ENCODE measurements around the gene TYMP. TPM values are rescaled to one million over a fixed set of nuclear protein-coding genes. Genes with fewer than 3 reads are reported as not detected.

The TYMP gene
- total RNA-seq, 1 donor from 2014 or later, result 82.0 TPM

DNA sequence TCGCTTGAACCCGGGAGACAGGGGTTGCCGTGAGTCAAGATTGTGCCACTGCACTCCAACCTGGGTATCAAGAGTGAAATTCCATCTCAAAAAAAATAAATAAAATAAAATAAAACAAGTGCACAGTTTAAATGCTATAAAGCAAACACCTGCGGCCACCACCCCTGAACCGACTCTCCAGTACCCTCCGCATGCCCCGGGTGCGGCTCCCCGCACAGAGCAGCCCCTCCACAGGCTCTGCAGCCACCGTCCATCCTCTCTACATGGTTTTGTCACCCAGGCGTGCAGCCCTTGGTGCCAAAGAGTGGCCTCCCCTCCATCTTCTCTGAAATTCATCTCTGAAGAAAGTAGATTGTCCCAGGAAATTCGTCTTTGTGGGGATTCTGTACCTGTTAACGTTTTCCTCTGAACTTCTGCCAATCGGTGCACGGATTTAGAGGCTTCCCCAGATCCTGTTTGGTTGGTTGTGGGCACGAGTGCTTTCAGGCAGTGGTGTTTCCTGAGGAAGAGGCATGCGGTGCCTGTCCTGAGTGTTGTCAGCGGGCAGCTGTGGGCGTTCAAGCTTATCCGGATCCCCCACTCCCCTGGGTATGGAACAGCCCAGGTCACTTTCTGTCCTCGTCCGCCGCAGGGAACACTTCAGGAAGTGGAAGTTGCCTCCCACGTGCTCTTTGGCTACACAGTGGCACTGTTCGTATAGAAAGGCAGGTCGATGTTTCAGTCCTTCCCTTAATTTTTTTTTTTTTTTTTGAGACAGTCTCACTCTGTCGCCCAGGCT, 39.1 kb downstream of the TYMP start:
- no peaks in the 10 kb centered on the region for H3K36me3 ChIP-seq
- no peaks in the 10 kb centered on the region for H3K4me1 ChIP-seq
- H3K27me3 ChIP-seq, result no peaks in the 10 kb centered on the region
- intact Hi-C loops (cut with DNase I), result no loop called here
- H3K4me3 ChIP-seq, result no peak overlapping the region
- DNase-seq (ENCODE audit: extremely low spot score in 2 of 2), result no peak
- TF ChIP-seq, protein P1, sequence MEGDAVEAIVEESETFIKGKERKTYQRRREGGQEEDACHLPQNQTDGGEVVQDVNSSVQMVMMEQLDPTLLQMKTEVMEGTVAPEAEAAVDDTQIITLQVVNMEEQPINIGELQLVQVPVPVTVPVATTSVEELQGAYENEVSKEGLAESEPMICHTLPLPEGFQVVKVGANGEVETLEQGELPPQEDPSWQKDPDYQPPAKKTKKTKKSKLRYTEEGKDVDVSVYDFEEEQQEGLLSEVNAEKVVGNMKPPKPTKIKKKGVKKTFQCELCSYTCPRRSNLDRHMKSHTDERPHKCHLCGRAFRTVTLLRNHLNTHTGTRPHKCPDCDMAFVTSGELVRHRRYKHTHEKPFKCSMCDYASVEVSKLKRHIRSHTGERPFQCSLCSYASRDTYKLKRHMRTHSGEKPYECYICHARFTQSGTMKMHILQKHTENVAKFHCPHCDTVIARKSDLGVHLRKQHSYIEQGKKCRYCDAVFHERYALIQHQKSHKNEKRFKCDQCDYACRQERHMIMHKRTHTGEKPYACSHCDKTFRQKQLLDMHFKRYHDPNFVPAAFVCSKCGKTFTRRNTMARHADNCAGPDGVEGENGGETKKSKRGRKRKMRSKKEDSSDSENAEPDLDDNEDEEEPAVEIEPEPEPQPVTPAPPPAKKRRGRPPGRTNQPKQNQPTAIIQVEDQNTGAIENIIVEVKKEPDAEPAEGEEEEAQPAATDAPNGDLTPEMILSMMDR (IDR thresholded peaks at IDR 0.05), result no peak
- TF ChIP-seq POLR2A (IDR thresholded peaks at IDR 0.05) (no peak), POLR2AphosphoS5 (IDR thresholded peaks at IDR 0.05; ENCODE audit: insufficient read depth in 1 of 2, low read depth in 1 of 2) (no peak)
- H3K9me3 ChIP-seq, result no peaks in the 10 kb centered on the region
- no peak overlapping the region for H3K27ac ChIP-seq

DNA sequence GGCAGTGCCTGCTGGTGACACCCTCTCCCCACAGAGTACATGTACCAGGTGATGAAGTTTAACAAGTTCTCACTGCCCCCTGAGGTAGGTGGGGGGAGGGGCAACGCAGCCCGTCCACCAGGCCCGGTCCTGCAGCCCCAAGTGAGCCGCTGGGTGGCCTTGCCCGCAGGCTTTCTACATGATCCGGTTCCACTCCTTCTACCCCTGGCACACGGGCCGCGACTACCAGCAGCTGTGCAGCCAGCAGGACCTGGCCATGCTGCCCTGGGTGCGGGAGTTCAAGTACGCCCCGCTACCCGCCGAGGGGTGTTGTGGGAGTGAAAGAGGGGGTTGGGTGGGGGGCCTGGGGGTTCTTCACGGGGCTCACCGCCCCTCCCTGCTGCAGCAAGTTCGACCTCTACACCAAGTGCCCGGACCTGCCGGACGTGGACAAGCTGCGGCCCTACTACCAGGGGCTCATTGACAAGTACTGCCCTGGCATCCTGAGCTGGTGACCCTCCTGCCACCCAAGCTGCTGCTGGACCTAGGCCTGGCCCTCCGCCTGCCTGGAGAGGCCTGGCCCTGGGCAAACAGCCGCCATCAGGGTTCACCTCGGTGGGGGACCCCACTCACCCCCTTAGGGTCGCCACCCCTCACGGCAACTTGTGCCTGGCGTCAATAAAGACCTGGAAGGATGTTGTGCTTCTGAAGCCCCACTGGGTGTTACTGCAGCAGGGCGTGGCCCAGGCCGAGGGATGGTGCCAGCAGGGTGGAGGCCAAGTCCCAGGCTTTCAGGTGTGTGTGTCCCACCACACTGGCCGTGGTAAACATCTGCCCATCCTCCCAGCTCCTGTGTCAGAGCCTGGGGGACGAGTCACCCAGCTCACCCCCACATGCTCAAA, 40.2 kb downstream of the TYMP start:
- Histone ChIP-seq H3K4me3 (no peak overlapping the region), H3K4me1 (no peaks in the 10 kb centered on the region), H3K36me3 (no peaks in the 10 kb centered on the region), H3K27me3 (no peaks in the 10 kb centered on the region), H3K27ac (no peak overlapping the region), H3K9me3 (no peaks in the 10 kb centered on the region)
- TF ChIP-seq POLR2A (IDR thresholded peaks at IDR 0.05) (no peak), POLR2AphosphoS5 (IDR thresholded peaks at IDR 0.05; ENCODE audit: insufficient read depth in 1 of 2, low read depth in 1 of 2) (no peak)
- TF ChIP-seq, protein P1 (IDR thresholded peaks at IDR 0.05), result no peak
- DNase-seq (ENCODE audit: extremely low spot score in 2 of 2), result no peak
- intact Hi-C loops (cut with DNase I), result no loop called here

DNA sequence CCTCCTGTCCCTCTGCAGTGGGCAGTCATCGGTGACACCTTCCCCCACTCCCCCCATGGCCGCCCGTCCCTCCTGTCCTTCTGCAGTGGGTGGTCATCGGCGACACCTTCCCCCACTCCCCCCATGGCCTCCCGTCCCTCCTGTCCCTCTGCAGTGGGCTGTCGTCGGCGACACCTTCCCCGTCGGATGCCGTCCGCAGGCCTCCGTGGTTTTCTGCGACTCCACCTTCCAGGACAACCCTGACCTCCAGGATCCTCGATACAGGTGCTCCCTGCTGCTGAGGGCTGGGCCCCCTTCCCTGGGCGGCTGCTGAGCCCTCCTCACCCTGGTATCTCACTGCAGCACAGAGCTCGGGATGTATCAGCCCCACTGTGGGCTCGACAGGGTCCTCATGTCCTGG, 40.9 kb downstream of the TYMP start:
- intact Hi-C loops (cut with DNase I), result no loop called here
- no peaks in the 10 kb centered on the region for H3K4me1 ChIP-seq
- no peaks in the 10 kb centered on the region for H3K27me3 ChIP-seq
- no peak overlapping the region for H3K27ac ChIP-seq
- H3K36me3 ChIP-seq, result no peaks in the 10 kb centered on the region
- DNase-seq (ENCODE audit: extremely low spot score in 2 of 2), result no peak
- H3K9me3 ChIP-seq, result no peaks in the 10 kb centered on the region
- TF ChIP-seq, protein P1 (IDR thresholded peaks at IDR 0.05), result no peak
- no peak for TF ChIP-seq POLR2A (IDR thresholded peaks at IDR 0.05)
- TF ChIP-seq POLR2AphosphoS5 (IDR thresholded peaks at IDR 0.05; ENCODE audit: insufficient read depth in 1 of 2, low read depth in 1 of 2), result no peak
- H3K4me3 ChIP-seq, result no peak overlapping the region

DNA sequence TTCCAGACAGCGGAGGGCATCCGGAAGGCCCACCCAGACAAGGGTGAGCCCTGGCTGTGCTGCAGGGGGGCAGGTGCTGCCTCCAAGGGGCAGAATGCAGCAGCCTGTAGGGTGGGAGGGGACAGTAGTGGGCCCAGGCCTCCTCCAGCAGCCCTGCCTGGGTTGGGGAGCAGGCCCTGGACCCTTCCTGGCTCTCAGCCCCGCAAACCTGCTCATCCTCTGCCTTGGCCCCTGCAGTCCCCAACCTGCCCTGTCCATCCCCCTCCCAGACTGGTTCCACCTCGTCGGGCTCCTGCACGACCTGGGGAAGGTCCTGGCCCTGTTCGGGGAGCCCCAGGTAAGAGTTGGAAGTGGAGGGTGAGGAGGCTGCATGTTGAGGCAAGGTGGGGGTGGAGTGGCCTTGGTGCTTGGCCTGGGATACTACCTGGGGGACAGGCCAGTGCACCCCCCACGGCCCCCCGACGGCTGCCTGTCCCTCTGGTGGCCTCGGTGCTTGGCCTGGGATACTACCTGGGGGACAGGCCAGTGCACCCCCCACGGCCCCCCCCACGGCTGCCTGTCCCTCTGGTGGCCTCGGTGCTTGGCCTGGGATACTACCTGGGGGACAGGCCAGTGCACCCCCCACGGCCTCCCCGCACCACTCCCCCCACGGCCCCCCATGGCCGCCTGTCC, 41.7 kb downstream of the TYMP start:
- no peaks in the 10 kb centered on the region for H3K36me3 ChIP-seq
- H3K27me3 ChIP-seq, result no peaks in the 10 kb centered on the region
- H3K27ac ChIP-seq, result no peak overlapping the region
- intact Hi-C loops (cut with DNase I), result no loop called here
- no peaks in the 10 kb centered on the region for H3K4me1 ChIP-seq
- TF ChIP-seq, protein P1 (IDR thresholded peaks at IDR 0.05), result no peak
- no peak for TF ChIP-seq POLR2A (IDR thresholded peaks at IDR 0.05)
- no peak overlapping the region for H3K4me3 ChIP-seq
- DNase-seq (ENCODE audit: extremely low spot score in 2 of 2), result no peak
- H3K9me3 ChIP-seq, result no peaks in the 10 kb centered on the region
